ENCODE measurements around the gene CDH8.

Gene CDH8

DNA sequence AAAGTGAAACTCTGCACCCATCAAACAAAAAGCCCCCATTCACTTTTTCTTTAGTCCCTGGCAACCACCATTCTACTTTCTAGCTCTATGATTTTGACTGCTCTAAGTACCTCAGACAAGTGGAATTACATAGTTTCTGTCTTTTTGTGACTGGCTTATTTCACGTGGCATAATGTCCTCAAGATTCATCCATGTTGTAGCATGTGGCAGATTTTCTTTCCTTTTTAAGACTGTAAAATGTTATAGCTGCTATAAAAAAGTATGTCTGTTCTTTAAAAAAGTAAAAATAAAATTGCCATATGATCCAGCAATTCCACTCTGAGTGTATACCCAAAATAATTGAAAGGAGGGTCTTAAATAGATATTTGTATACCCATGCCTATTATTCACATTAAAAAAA is 429.7 kb downstream of the CDH8 start:
- H3K36me3 ChIP-seq = no peaks in the 10 kb centered on the region
- H3K4me3 ChIP-seq (ENCODE audit: low read depth, low read length) = no peak overlapping the region
- H3K27me3 ChIP-seq (ENCODE audit: insufficient read depth, low read depth, severe bottlenecking) = peaks cover 28% of the 10 kb centered on the region
- no peak for DNase-seq
- no peak overlapping the region for H3K27ac ChIP-seq
- TF ChIP-seq, protein P1, sequence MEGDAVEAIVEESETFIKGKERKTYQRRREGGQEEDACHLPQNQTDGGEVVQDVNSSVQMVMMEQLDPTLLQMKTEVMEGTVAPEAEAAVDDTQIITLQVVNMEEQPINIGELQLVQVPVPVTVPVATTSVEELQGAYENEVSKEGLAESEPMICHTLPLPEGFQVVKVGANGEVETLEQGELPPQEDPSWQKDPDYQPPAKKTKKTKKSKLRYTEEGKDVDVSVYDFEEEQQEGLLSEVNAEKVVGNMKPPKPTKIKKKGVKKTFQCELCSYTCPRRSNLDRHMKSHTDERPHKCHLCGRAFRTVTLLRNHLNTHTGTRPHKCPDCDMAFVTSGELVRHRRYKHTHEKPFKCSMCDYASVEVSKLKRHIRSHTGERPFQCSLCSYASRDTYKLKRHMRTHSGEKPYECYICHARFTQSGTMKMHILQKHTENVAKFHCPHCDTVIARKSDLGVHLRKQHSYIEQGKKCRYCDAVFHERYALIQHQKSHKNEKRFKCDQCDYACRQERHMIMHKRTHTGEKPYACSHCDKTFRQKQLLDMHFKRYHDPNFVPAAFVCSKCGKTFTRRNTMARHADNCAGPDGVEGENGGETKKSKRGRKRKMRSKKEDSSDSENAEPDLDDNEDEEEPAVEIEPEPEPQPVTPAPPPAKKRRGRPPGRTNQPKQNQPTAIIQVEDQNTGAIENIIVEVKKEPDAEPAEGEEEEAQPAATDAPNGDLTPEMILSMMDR (IDR thresholded peaks at IDR 0.05; ENCODE audit: low read depth, low read length) = no peak
- no peaks in the 10 kb centered on the region for H3K9me3 ChIP-seq (ENCODE audit: severe bottlenecking)
